IgD-negative memory B cell (primary cell): Measurements from ENCODE around the gene CENPN. TPM values are rescaled to one million over a fixed set of nuclear protein-coding genes. Genes with fewer than 3 reads are reported as not detected.

Experiments used
- H3K27ac Mint-ChIP-seq, 3 donors: one replicate each; pipeline ENCODE4 v1.8.0; 2020 to 2022; ENCODE audit warnings: mild to moderate bottlenecking in 3 of 3, mixed read lengths in 3 of 3, moderate library complexity in 1 of 3
- H3K27me3 Mint-ChIP-seq: one replicate; pipeline ENCODE4 v1.8.0; 2021; ENCODE audit warnings: mixed read lengths
- H3K36me3 Mint-ChIP-seq: one replicate; pipeline ENCODE4 v1.8.0; 2020; ENCODE audit warnings: mild to moderate bottlenecking, mixed read lengths
- H3K4me1 Mint-ChIP-seq, 3 donors: one replicate each; pipeline ENCODE4 v1.8.0; 2020 to 2022; ENCODE audit warnings: mixed read lengths in 3 of 3, mild to moderate bottlenecking in 1 of 3
- H3K4me3 Mint-ChIP-seq, 4 donors: one replicate each; pipeline ENCODE4 v1.8.0; 2020 to 2022; ENCODE audit warnings: mild to moderate bottlenecking in 4 of 4, mixed read lengths in 4 of 4, moderate library complexity in 3 of 4
- H3K9me3 Mint-ChIP-seq, 3 donors: one replicate each; pipeline ENCODE4 v1.8.0; 2020 to 2021; ENCODE audit warnings: mixed read lengths in 3 of 3, mild to moderate bottlenecking in 1 of 3
- polyA plus RNA-seq: library from polyadenylated mRNA; unstranded; fragments of 300-500 nt; fragmentation: Illumina TruSeq; gene quantifications from one replicate; pipeline ENCODE4 v1.2.3, GENCODE V29; 2021

Gene CENPN
- polyA plus RNA-seq, 1 donor from 2014 or later, result 7.8 TPM

DNA sequence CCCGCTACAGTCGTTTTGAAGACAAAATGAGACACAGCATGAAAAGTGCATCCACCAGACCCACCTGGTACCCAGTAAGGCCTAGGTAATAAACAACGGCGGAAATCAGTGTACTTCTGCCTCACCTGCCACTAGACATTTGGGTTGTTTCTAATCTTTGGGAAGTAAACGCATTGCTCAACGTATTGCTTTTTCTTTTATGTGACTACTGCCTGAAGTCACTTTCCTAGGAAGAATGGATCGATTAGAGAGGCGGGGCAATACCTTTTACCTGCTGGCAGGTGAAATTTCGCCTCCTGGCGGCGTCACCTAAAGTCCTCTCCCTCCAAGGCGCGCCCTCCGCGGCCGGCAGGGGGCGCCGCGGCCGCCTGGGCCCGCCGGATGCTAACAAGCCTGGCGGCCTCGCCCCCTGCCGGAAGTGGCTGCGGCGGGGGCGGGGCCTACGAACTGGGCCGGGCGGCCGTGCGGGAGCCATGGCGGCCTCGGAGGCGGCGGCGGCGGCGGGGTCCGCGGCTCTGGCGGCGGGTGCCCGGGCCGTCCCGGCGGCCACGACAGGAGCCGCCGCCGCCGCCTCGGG, 28.5 kb downstream of the CENPN start, which contains the start of gene ATMIN:
Gene ATMIN (plus strand): TSS at position 445 of the 577 bp plus-strand sequence. CDS start 29 bp downstream, at position 474.
- Mint-ChIP-seq H3K36me3 (peaks cover 5% of the 10 kb centered on the region), H3K4me3 (peak within 1 kb of the TSS; percentile 82 to 95 (median 93)), H3K4me1 (peaks cover 10 to 15% (median 14%) of the 10 kb centered on the region in 3 donors), H3K27ac (peak within 1 kb of the TSS; percentile 57 to 76 (median 59)), H3K9me3 (no peaks in the 10 kb centered on the region), H3K27me3 (no peaks in the 10 kb centered on the region)

DNA sequence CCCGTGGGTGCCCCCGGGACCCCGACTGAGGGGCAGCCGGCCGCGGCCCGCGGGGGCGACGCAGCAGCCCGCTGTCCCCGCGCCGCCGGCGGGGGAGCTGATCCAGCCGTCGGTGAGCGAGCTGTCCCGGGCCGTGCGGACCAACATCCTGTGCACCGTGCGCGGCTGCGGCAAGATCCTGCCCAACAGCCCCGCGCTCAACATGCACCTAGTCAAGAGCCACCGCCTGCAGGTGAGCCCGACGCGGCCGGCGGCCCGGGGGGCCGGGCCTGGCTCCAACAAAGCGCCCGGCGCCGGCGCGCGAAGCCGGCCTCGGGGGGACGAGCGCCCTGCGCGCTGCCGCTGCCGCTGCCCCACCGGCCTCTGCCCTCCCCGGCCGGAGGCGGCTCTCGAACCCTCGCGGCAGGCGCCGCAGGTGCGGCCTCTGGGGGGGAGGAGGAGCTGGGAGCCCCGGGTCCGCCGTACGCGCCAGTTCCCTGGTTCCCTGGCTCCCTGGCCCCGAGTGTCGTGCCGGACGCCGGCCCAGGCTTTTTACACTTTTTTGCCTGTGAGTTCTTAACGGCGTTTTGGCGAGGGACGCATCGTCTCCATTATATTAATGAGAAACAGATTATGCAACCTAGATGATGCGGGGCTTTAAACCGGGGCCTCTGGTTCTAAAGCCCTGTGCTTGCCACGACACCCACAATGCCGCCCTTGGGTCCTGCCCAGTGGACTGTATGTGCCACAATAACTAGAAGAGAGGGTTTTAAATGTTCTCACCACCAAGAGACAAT, 29.1 kb downstream of the CENPN start:
- H3K4me1 Mint-ChIP-seq, result peaks cover 10 to 15% (median 14%) of the 10 kb centered on the region in 3 donors

DNA sequence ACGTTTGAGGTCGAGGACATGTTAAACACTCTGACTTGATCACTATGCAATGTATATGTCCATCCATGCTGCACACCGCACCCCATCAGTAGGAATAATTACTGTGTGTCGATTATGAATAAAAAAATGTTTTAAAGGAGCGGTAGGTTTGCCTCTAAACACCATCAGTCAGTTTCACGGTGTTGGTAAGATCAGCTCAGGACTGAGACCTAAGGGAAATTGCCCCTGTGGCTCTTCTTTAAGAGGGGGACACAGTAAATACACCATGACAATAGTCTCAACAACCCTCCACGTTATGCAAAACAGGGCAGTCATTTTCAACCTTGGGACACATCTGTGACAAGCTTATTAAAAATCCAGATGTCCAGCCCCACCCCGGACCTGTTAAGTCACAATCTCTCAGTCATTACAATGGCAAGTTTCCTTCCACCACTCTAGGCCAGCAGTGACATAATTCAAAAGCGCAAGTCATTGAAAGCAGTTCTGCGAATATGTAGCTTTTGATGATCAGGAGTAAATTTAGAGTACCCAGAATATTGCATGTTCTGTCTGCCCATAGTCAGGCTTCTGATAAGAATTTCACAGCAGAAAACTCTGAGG, 29.8 kb downstream of the CENPN start:
- H3K27ac Mint-ChIP-seq, result peak overlapping the region in 2 of 3 donors; percentile 28 to 59
- no peaks in the 10 kb centered on the region for H3K9me3 Mint-ChIP-seq
- no peaks in the 10 kb centered on the region for H3K27me3 Mint-ChIP-seq
- H3K4me1 Mint-ChIP-seq, result peaks cover 10 to 15% (median 14%) of the 10 kb centered on the region in 3 donors
- H3K4me3 Mint-ChIP-seq, result peak overlapping the region; percentile 82 to 95 (median 93)
- H3K36me3 Mint-ChIP-seq, result peaks cover 5% of the 10 kb centered on the region

More for the DNA sequence above, 29.1 kb downstream of the CENPN start:
- H3K4me3 Mint-ChIP-seq, result peak overlapping the region; percentile 82 to 95 (median 93)
- H3K36me3 Mint-ChIP-seq, result peaks cover 5% of the 10 kb centered on the region
- no peaks in the 10 kb centered on the region for H3K27me3 Mint-ChIP-seq
- no peaks in the 10 kb centered on the region for H3K9me3 Mint-ChIP-seq
- peak overlapping the region; percentile 28 to 59 (median 39) for H3K27ac Mint-ChIP-seq

DNA sequence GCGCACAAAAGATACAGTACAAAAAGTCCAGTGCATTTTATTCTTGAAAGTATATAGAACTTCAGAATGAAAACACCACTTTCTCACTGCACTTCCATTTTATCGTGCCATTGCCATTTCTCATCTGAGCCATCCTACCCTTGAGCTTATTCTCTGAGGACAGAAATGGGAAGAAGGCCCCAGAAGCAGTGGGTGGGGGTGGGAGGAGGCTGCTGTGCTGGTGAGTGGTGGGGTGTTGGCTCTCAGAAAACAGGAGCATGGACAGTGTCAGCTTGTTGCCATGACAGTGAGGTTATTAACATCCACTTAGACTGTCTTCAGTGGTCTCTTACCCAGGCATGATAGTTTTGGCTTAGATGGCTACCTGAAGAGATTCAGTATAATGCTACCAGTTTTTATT, 33.1 kb downstream of the CENPN start:
- no peaks in the 10 kb centered on the region for H3K27me3 Mint-ChIP-seq

DNA sequence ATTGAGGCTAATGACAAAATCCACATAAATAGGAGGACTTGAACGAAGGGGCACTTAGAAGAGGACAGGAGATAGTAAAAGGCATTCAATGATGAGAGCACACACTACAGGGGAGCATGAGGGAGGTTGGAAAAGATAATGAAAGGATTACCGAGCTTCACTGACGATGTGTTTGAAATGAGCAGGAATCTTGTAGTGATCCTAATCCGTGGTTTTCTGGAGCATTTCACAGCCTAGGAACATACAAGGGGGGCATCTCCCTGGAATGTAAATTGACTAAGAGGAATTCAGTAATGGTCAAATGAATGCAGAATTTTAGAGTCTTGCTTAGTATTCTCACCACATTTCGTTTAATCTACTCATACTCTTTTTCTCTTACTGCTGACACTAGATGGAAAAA, 33.8 kb downstream of the CENPN start:
- peaks cover 22% of the 10 kb centered on the region for H3K36me3 Mint-ChIP-seq
- H3K4me1 Mint-ChIP-seq, result peaks cover 10 to 14% (median 13%) of the 10 kb centered on the region in 3 donors
- H3K4me3 Mint-ChIP-seq, result no peak overlapping the region
- no peaks in the 10 kb centered on the region for H3K27me3 Mint-ChIP-seq
- no peak overlapping the region for H3K27ac Mint-ChIP-seq
- no peaks in the 10 kb centered on the region for H3K9me3 Mint-ChIP-seq

More for the DNA sequence above, 33.1 kb downstream of the CENPN start:
- peaks cover 10 to 15% (median 14%) of the 10 kb centered on the region in 3 donors for H3K4me1 Mint-ChIP-seq
- H3K27ac Mint-ChIP-seq, result peak overlapping the region in 1 of 3 donors; percentile 40
- H3K9me3 Mint-ChIP-seq, result no peaks in the 10 kb centered on the region
- no peak overlapping the region for H3K4me3 Mint-ChIP-seq
- peaks cover 20% of the 10 kb centered on the region for H3K36me3 Mint-ChIP-seq

DNA sequence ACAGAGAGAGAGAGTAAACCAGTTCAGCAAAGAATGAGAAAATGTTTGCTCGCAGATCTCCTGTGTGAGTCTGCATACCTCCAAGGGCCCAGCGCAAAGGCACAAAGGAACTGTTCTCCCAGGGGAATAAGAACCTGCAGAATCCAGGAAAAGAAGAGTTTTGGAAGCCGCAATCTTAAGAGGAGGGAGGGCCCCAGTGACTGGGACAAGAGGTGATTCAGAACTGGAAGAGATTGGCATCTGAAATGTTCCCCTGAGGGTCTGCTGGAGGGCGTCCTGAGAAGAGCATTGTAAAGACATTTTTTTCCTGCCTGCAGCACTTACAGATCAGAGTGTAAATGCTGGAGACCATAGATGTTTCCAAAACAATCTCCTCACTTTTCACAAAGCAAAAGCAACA, 34.7 kb downstream of the CENPN start:
- peak overlapping the region in 1 of 3 donors; percentile 38 for H3K27ac Mint-ChIP-seq
- H3K9me3 Mint-ChIP-seq, result no peaks in the 10 kb centered on the region
- H3K27me3 Mint-ChIP-seq, result no peaks in the 10 kb centered on the region

DNA sequence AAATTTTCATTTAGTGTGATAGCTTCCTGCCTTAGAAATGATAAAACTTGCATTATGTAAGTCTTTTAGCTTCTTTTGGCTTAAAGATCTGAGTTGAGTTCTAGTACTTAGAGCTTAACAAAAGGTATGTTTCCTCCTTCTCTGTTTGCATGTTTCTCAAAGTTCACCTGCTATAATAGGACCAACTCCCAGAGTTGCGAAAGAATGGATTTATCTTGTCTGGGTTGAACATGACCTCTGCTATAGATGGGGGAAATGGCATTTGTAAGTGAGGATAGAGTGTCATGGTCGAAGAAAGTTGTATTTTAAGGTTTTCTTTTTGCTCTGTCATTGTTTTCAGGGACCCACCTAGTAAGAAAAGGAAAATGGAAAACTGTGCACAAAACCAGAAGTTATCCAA, 35.8 kb downstream of the CENPN start:
- peaks cover 19% of the 10 kb centered on the region for H3K36me3 Mint-ChIP-seq
- H3K27me3 Mint-ChIP-seq, result no peaks in the 10 kb centered on the region
- H3K4me3 Mint-ChIP-seq, result no peak overlapping the region
- H3K27ac Mint-ChIP-seq, result no peak overlapping the region
- H3K4me1 Mint-ChIP-seq, result peaks cover 0 to 7% (median 3%) of the 10 kb centered on the region in 3 donors
- no peaks in the 10 kb centered on the region for H3K9me3 Mint-ChIP-seq

More for the DNA sequence above, 34.7 kb downstream of the CENPN start:
- Mint-ChIP-seq H3K4me3 (no peak overlapping the region), H3K36me3 (peaks cover 22% of the 10 kb centered on the region), H3K4me1 (peaks cover 8 to 13% (median 11%) of the 10 kb centered on the region in 3 donors)

DNA sequence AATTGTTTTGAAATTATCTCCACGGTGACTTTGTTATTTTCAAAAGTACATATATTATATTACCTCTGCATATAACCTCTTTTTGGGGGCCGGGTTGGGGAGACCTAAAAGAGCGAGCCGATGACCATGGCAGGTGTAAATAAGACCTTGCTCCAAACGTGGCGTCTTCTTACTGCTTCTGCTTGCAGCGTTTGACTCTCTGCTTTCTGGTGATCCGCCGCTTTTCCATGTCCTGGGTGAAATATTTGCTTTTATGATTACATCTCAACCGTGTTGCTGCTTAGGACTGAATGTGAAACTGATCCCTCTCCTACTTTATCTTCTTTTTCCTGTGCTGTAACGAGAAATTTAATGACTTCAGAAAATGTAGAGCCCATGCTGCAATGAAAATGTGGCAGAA, 46.7 kb downstream of the CENPN start:
- Mint-ChIP-seq H3K4me1 (peaks cover 0 to 7% (median 6%) of the 10 kb centered on the region in 3 donors), H3K9me3 (peaks cover 6 to 20% (median 8%) of the 10 kb centered on the region in 3 donors), H3K27ac (peak overlapping the region in 1 of 3 donors; percentile 57), H3K36me3 (no peaks in the 10 kb centered on the region), H3K27me3 (no peaks in the 10 kb centered on the region), H3K4me3 (no peak overlapping the region)

DNA sequence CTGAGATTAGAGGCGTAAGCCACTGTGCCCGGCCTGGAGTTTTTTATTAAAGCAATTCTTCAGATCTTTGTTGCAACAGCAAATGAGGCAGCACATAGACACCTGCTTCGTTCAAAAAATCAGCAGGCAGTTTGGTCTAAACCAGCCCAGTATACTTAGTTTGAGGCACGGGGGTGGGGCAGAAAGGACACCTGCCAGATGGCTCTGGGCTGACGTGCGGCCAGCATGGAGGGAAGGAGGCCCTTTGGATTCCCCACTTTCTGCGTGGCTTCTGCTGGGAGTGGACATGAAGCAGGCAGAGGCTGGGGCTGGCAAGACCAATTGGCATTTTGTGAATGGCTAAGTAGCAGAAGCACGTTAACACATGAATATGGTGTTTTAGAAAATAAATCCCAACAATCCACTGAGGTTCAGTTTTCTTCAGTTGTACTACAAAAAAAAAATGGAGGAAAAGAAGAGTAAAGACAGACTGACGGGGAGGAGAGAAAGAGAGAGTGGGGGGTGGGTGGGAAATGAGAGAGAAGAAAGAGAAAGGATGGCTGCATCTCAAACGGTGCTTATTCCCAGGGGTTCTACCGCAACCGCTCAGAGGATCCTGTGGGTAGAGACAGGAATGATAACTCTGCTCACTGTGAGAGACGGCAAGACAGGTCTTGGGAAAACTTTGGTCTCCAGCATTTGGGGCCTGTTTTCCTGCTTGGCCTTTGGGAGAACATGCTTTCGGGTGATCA, 53.7 kb downstream of the CENPN start:
- Mint-ChIP-seq H3K36me3 (peaks cover 2% of the 10 kb centered on the region), H3K4me1 (no peaks in the 10 kb centered on the region), H3K27ac (no peak overlapping the region), H3K27me3 (no peaks in the 10 kb centered on the region), H3K9me3 (no peaks in the 10 kb centered on the region), H3K4me3 (no peak overlapping the region)

DNA sequence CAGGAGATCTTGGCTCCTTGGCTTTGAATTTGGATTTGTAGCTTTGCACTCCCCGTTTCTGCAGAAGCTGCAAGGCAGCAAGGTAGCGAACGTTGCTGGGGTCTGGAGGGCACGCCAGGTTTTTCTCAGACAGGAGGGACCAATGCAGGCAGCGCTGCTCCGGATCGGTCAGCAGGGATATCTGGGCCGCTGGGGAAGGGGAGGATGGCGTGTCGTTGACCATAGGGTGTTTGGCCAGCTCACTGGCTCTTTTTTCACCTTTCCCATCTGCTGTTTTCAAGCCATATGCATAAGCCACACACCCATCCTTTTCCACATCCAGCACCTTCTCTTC, 54.3 kb downstream of the CENPN start:
- Mint-ChIP-seq H3K27me3 (no peaks in the 10 kb centered on the region), H3K4me1 (no peaks in the 10 kb centered on the region), H3K36me3 (peaks cover 4% of the 10 kb centered on the region), H3K27ac (no peak overlapping the region), H3K4me3 (no peak overlapping the region), H3K9me3 (no peaks in the 10 kb centered on the region)

DNA sequence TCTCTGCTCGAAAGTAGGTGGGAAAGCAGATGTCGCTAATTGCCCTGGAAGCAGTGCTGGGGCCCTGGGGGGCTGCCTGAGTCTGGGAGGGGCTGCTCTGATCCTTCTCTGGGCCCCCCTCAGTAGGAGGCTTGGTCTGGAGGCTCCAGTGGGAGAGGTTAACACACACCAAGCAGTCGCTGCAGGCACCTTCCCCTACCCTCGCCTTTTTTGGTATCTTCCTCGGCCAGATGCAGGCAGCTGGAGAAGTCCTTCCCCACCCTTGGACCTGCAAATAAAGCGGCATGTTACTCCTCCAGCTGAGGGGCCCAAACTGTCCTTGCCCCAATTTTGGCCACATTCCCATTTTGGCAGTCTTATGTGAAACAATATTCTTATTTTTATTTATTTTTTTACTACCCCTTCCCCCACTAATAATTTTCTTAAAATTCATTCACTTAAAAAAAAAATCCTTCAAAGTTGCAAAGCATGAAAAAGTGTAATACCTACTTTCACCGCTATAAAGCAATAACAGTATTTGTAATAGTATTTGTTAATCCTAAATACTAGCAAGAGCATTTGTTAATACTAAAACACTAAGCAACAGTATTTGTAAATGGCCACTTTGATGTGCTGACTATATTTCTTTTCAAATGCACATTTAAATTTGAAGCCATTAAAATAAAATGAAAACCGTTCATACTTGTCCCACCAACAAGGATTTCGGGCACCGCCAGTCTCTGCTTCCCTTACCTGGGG, 55.0 kb downstream of the CENPN start:
- Mint-ChIP-seq H3K4me3 (no peak overlapping the region), H3K4me1 (no peaks in the 10 kb centered on the region), H3K36me3 (peaks cover 6% of the 10 kb centered on the region), H3K27ac (peak overlapping the region in 1 of 3 donors; percentile 62), H3K27me3 (no peaks in the 10 kb centered on the region), H3K9me3 (no peaks in the 10 kb centered on the region)

DNA sequence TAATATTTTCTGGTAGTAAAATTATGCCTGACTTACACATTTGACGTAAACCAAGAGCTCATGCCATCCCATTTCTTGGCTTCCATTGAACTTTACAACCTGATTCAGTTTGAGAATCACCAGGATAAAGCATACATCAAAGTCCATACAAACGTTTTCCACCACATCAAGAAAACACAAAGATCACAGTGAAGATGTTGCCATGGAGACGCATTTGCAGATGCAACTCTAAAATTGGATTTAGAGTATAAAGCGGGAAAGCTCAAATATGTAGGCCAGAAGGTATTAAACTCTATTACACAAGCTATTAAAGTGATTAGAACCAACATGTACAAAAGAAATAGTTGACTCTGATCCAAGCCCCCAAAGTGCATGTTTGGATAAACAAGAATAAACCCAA, 59.7 kb downstream of the CENPN start:
- Mint-ChIP-seq H3K27ac (no peak overlapping the region), H3K4me1 (peaks cover 0 to 2% (median 0%) of the 10 kb centered on the region in 3 donors), H3K27me3 (no peaks in the 10 kb centered on the region), H3K36me3 (peaks cover 6% of the 10 kb centered on the region), H3K4me3 (no peak overlapping the region), H3K9me3 (no peaks in the 10 kb centered on the region)

DNA sequence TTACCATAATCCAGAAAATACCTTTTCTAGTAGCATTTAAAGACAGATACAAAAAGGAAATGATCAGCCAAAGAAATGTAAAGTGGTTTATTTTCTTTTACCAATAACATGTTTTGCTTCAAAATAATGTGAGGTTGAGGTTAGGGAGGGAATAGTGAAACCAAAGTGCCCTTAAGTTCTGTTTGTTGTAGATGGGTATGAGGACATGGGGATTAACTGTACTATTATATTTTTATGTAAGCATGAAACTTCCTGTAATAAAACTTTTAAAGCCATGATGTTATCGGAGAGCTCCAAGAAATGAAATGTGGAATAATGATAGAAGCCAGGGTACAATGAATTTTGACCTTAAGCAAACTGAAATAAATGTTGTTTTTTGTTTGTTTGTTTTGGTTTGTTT, 60.2 kb downstream of the CENPN start:
- H3K27me3 Mint-ChIP-seq, result no peaks in the 10 kb centered on the region
- H3K4me3 Mint-ChIP-seq, result no peak overlapping the region
- no peaks in the 10 kb centered on the region for H3K9me3 Mint-ChIP-seq
- H3K4me1 Mint-ChIP-seq, result peaks cover 0 to 2% (median 0%) of the 10 kb centered on the region in 3 donors
- H3K36me3 Mint-ChIP-seq, result peaks cover 6% of the 10 kb centered on the region
- H3K27ac Mint-ChIP-seq, result no peak overlapping the region

DNA sequence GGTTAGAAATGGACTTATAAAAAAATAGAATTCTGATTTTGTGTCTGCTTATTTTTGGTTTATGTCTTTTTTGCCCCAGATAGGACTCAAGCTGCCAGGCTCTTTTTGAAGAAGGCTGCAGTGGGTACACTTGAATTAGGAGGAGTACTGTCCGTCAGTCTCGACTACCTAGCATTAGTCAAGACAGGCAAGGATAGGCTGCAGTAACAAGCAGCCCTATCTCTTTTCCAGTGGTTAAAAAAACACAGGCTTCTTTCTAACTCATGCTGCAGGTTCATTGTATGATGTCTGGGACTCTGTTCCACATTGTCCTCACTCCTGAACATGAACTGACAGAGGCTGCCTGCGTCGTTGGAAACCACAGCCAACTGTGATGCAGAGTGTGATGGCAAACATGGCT, 62.0 kb downstream of the CENPN start:
- no peaks in the 10 kb centered on the region for H3K27me3 Mint-ChIP-seq
- H3K4me3 Mint-ChIP-seq, result no peak overlapping the region
- H3K9me3 Mint-ChIP-seq, result no peaks in the 10 kb centered on the region
- H3K4me1 Mint-ChIP-seq, result peaks cover 0 to 2% (median 0%) of the 10 kb centered on the region in 3 donors
- H3K27ac Mint-ChIP-seq, result no peak overlapping the region
- peaks cover 3% of the 10 kb centered on the region for H3K36me3 Mint-ChIP-seq
